Astrocyte (in vitro differentiated cells and primary cell): ENCODE data around the gene TMEM165.
A peak's percentile ranks its signal among the peaks of the same experiment; 100 is the strongest.

ENCODE experiments used
- CTCF ChIP-seq: IDR thresholded peaks from 2 replicates; pipeline ENCODE4 v1.5.1; 2011; ENCODE audit warnings: low read depth, mild to moderate bottlenecking, inconsistent platforms, low read length, moderate library complexity; ENCODE audit not compliant: insufficient read depth
- EZH2 ChIP-seq: IDR thresholded peaks from 2 replicates; pipeline ENCODE4 v1.6.1; 2012; ENCODE audit warnings: mild to moderate bottlenecking, low read length, inconsistent platforms; ENCODE audit not compliant: insufficient read depth

DNA sequence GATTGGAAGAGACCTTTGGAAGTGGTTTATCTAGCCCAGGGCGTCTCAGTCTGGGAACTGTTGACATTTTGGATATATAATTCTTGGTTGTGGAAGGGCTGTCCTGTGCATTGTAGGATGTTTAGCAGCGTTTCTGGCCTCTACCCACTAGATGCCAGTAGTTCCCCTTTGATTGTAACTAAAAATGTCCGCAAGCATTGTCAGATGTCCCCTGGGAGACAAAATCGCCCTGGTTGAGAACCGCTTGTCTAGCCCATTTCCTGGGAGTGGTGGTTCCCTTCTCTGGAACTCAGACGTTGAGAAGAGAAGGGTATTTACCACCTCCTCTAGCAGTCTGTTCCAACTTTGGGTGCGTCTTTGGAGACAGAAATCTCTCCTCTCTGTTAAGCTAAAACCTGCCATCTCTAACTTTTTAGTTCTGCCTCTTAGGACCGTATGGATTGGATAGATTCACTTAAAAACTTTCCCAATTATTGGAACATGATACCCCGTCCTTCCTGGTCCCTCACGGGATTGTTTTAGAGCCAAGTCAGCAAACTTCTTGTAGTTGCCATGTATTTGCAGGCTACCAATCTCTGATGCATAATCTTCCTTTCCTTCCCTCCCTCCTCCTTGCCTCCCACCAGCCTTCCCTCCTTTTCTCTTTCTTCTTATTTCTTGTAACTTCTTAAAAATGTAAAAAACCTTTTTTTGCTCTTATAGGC lies 13.9 kb downstream of the TMEM165 start:
- TF ChIP-seq CTCF (peak; percentile 32), EZH2 (no peak)
